C1 segment of cervical spinal cord (tissue), 14 donors: Measurements from ENCODE around the gene RAD51B.
A peak's percentile ranks its signal among the peaks of the same experiment; 100 is the strongest.

Experiments
- DNase-seq, 14 donors: peaks; one replicate each; lab custom pipeline; 2025; lab: John Stamatoyannopoulos, UW

The RAD51B gene

GRCh38 chr14:68736471-68736871 is 916.9 kb downstream of the RAD51B start:
- DNase-seq: no peak

DNA sequence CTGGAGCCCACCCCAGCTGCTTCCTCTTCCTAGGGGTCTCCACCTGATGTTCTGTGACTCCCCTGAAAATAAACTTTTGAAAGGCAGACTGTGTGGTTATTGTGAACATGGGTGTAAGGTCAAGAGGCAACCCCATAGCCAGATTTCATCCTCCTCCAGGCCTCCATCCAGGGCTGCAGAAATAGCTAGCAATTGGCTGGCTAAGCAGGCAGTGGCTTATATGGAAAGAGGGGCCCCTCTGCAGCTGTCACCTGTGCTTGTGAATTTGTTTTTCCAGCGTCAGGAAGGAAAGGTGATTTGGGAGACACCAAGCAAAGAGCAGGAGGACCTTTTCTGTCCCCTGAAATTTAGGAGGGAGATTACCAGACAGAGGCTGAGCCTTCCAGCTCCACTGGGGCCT is 917.5 kb downstream of the RAD51B start:
- DNase-seq: no peak

DNA sequence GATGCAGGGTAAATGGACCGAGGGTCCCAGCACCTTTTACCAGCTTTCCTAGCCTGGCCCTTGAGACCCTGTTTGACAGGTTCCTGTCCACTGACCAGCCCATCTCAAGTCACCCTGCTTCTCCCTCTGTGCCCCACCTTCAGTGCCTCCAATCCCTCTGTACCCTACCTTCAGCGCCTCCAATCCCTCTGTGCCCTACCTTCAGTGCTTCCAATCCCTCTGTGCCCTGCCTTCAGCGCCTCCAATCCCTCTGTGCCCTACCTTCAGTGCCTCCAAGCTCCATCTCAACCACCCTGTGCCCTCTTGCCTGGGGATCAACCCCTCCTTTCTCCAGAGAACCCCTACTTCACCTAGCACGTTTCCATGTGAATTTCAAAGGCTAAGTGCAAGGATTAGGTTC is 919.0 kb downstream of the RAD51B start:
- no peak for DNase-seq

DNA sequence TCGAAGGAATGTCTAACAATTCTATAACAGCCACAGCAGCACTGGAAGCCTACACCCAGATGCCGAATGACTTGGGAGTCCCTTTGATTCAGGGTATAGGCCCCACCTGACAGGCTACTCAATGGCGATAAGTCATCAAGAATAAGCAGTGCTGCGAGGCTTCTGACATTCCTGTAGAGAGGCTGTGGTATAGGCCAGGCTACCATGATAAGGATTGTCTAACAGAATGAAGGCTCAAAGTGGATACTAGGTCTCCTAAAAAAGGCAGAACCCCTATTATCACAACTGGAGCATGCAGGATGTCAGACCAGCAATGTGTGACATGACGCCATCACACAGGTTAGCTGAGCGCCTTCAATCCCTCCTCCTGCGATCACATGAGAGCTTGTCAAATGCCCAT is 920.1 kb downstream of the RAD51B start:
- no peak for DNase-seq

DNA sequence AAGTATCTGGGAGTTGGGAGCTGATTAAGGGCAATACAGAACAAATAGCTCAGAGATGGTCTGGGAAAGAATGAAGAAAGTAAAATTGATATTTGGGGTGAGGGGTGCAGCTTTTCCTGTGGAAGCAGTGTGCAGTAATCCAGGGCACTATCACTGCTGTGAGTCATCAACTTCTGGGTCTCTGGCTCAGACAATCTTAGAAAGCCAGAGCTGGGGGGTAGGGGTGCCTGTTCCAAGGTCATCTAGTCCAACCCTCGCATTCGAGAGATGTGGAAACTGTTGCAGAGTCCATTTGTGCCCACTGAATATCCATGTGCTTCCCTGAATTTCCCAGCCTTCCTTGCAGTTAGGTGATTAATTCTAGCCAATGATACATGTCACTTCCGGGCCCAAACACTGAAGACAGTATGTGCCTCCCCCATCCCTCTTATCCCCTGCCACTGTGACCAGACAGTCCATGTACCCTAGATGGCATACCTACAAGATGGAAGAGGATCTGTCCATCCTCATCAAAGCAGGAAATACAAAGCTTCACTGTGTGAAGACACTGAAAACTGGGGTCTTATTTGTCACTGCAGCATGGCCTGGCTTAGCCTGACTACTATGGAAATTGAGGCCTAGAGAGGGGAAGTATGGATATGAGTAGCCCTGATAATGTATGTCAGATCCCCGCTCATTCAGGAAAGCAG is 921.4 kb downstream of the RAD51B start:
- DNase-seq: no peak

- no peak for DNase-seq
Measured at GRCh38 chr14:68741477-68741791, 921.9 kb downstream of the RAD51B start.

- peak in 4 of 14 donors; percentile 9 to 19 (median 14) for DNase-seq
Measured at GRCh38 chr14:68741839-68742470, 922.4 kb downstream of the RAD51B start.

DNA sequence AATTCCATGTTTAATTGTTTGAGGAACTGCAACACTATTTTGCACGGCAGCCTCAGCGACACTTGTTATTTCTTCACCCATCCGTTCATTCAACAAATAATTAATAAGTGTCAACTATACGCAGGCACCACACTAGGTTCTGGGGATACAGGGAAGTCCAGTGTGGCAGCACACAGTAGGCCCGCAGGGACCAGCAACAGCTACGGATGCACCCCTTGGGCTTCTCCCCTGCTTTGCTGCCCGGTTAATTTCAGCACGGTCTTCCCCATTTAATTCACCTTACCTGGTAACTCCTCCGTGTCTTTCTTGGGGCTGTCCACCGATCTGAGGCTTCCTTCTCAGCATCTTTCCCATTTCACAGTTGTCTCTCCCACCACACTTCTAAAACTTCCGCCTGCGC is 925.0 kb downstream of the RAD51B start:
- DNase-seq: no peak

- DNase-seq: no peak
Measured at GRCh38 chr14:68747393-68747792, 927.8 kb downstream of the RAD51B start.

DNA sequence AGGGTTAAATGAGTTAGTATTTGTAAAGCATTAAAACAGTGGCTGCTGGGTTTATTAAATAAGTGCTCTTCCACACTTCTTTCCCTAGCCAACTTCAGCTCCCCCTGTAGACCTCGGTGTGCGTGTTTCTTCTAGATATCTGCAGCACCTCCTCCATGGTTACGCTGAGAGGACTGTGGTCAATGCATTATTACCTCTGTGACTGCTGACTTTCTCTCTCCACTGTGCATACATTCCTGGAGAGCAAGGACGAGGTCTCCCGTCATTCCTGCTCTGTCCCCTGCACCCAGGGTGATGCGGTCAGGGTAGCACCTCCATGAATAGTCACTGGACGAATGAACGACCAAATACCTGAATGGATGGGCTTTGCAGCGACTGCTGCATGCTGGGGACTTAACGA is 928.7 kb downstream of the RAD51B start:
- no peak for DNase-seq

GRCh38 chr14:68748691-68749090 is 929.1 kb downstream of the RAD51B start:
- no peak for DNase-seq

- DNase-seq: no peak
Measured at GRCh38 chr14:68749487-68750475, 930.2 kb downstream of the RAD51B start.

DNA sequence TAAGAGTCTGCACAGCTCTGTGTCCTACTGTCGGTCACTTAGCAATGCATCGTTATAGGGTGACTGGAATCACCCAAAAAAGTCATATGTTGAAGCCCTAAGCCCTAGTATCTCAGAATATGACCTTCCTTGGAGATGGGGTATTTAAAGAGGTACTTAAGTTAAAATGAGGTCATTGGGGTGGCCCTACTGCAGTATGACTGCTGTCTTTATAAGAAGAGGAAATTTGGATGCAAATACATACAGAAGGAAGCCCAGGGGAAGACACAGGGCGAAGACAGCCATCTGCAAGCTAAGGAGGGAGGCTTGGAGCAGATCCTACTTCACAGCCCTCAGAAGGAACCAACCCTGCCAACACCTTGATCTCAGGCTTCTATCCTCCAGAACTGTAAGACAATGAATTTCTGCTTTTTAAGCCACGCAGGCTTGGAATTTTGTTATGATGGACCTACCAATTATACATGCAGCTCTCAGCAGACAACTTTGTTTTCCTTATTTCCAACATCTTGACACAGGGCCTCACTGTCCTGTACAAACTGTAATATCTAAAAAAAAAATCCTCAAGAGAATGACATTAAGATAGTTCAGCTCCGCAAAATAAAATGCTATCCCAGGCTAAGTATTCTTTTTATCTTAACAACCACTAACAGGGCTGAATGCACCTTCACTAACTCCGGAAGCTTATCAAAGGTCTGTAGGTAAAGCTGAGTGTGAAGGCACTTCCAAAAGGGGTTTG is 932.9 kb downstream of the RAD51B start:
- no peak for DNase-seq

DNA sequence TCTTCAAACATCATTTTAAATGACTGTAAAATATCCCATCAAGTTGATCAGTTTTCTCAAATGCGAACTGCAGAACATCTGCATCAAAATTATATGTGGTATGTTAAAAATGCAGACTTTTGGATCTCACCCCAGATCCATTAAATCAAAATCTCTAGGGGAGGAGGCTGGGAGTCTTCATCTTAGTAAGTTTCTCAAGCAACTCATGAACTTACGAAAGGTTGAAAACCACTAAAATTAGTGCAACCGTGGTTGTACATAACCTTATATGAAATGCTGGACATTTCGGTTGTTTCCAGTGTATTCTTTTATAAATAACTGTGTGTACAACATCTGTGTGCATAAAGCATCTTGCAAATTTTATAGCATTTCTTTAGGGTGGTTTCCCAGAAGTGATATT is 934.1 kb downstream of the RAD51B start:
- no peak for DNase-seq

- DNase-seq: no peak
Measured at GRCh38 chr14:68755016-68755353, 935.4 kb downstream of the RAD51B start.

- DNase-seq: no peak
Measured at GRCh38 chr14:68756000-68756481, 936.5 kb downstream of the RAD51B start.

DNA sequence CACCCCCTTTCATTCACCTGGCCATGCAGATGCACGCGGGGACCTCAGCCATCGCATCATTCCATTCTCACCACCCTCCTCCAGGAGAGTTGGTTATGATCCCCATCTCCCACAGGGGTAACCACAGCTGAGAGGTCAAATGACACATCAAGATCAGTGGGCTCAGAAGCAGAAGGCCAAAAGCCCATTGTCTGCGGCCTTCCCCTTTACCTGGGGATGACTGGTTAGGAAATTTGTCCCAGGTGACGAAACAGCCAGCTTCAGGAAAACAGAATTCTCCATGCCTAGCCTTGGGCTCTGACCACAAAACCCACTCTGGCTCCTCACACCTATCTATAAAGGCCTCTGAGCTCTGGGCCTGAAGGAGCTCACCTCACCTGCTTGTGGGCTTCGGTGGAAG is 937.2 kb downstream of the RAD51B start:
- DNase-seq: no peak

DNA sequence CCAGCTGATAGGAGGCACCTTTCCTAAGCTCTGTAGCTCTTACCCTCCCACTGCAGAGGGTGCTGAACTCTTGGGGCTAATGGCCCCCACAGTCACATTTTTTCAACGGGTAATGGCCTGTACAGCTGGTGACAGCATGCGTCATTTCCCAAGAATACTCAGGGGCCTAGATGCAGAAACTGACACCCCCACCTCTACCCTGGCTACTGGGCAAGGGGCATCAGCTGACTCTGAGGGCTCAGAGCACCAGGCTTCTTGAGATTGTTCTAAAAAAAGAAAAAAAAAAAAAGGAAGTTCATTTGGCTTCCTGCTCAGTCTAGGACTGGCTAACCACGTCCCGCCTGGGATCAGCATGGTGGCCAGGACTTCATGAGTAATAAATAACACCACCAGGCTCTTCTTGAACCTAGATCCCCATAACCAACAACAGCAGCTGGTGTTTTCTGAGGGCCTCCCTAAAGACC is 938.1 kb downstream of the RAD51B start:
- peak in 7 of 14 donors; percentile 12 to 64 (median 40) for DNase-seq

DNA sequence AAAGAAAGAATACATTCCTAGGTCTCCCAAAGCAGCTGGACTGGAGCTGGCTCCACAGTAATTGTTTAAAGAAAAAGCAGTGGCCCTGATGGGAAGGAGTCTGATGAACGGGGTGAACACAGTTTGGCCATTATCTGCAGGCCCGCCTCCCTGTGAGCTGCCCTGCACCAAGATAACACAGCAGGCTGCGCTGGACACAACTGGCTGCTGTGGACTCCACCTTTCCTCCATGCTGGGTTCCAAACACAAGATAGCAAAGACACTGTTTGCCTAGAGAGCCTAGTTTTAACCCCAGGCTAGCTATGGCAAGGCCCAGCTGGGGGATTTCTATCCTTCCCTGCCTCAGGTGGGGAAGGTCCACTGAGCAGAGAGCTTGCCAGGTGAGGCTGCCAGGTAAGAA is 938.7 kb downstream of the RAD51B start:
- no peak for DNase-seq

GRCh38 chr14:68759017-68759560 is 939.5 kb downstream of the RAD51B start:
- no peak for DNase-seq

DNA sequence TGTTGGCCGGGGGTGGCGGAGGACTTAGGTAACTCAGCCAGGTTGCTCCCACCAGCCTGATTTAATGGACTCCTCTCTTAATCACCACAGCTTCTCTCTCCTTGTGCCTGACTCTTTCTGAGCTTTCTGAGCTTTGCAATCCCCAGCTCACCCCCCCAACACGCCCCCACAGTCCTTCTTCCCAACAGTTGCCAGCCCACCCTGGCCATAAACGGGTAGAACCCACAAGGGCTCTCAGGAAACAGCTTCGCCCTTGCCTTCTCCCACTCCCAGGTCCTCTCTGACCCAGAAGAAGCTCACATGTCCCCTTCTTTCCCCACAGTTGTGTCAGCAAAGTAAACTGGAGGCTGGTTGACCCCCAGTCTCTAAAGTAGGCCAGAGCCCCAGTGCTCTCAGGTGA is 940.4 kb downstream of the RAD51B start:
- no peak for DNase-seq
